ENCODE measurements around the gene CTSZ.
"Not testable (repeated sequence)": the region's sequence is repeated elsewhere in the genome, so short reads cannot be mapped to it uniquely, and the experiment has no call there.

Gene CTSZ

GRCh38 chr20:59013031-59013951 lies 6.2 kb upstream of the CTSZ start:
- DNase-seq: no peak

GRCh38 chr20:59011874-59012157 lies 4.8 kb upstream of the CTSZ start:
- DNase-seq: not testable (repeated sequence)

DNA sequence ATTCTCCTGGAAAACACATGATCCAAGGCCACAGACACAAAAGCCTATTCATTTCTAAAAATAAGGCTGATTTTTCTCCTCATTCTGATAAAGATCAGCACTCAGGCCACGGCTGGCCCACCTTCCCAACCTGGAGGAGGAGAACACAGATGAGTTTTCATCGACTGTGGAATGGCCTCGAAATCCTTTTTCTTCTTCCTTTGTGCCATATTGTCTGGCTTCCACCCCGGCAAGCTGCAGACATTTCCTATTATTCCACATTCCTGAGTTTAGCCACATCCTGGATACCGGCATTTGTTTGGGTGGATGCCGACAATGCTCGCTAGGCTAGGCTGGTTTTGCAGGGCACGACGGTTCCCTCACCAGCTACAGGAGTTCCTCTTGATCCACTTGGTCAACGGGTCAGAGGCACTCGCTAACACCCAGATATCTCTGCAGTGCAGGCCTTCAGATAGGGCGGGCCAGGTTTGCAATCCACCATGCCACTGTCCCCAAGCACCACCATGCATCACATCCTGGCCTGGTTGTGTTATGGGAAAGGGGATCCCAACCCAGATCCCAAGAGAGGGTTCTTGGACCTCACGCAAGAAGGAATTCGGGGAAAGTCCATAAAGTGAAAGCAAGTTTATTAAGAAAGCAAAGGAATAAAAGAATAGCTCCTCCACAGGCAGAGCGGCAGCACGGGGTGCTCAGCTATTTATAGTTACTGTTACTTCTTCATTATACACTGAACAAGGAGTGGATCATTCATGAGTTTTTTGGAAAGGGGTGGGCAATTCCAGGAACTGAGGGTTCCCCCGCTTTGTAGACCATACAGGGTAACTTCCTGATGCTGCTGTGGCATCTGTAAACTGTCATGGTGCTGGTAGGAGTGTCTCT lies 4.2 kb upstream of the CTSZ start:
- no peak for DNase-seq

DNA sequence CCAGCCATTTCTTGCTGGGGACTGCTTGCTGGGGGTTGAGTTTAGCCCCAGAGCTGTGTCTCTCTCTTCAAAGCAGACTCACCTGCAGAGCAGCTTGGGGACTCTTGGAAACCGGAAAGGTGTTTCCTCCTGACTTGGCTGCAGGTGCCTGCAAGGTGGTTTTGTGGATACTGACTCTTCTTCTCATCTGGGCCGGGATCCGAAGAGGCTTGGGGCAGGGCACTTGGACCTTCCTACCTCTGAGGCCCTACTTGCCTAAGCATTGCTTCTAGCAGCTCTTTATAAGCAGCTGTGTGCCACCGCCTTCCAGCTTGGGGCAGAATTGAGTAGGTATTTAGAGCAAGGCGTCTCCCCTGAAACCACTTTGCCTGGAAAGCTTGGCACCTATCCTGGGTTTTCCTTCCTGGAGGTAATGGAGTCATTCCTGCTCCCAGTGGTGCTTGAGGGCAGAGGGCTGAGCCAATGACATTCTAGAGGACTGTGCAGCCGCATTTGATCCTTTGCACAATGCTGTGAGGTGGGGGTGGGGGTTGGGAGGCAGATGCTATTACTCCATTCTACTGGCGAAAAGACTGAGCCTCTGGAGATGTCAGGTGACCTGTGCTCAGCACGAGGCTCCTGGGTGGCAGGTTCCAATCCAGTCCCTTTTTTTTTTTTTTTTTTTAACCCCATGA lies 3.4 kb upstream of the CTSZ start:
- DNase-seq: no peak

DNA sequence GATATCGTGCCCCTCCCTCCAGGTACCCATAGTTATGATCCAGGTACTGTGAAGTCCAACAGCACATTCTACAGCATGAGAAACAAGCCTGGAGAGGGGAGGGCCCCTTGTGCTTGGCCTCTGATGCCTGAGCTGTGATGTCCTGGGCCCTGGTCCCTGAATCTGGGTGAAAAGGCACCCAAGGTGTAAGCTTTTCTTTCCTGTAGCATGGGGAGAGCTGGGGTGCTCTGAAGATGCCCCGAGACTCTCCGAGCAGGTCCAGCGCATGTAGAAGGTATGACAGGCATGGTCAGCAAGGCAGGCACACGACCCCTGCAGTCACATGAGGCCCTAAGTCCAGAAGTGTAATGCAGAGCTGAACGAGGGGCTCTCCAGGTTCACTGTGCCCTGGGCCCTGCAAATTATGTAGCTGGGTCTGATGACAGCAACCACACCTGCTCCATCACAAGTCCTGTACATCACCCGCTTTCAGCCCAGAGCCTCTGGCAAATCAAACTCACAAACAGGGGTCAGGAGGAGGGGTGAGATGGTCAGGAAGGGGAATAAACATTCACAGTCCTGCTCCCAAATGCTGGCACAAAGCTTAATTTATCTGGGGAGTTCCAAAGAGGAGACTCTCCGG lies 1.8 kb upstream of the CTSZ start:
- DNase-seq: no peak

GRCh38 chr20:59007665-59008511 lies 834 bp upstream of the CTSZ start:
- DNase-seq: no peak

- no peak for DNase-seq
Observed at GRCh38 chr20:59006167-59006863, 739 bp downstream of the CTSZ start.

- DNase-seq: no peak
Observed at GRCh38 chr20:59005523-59006166, 1.4 kb downstream of the CTSZ start.

DNA sequence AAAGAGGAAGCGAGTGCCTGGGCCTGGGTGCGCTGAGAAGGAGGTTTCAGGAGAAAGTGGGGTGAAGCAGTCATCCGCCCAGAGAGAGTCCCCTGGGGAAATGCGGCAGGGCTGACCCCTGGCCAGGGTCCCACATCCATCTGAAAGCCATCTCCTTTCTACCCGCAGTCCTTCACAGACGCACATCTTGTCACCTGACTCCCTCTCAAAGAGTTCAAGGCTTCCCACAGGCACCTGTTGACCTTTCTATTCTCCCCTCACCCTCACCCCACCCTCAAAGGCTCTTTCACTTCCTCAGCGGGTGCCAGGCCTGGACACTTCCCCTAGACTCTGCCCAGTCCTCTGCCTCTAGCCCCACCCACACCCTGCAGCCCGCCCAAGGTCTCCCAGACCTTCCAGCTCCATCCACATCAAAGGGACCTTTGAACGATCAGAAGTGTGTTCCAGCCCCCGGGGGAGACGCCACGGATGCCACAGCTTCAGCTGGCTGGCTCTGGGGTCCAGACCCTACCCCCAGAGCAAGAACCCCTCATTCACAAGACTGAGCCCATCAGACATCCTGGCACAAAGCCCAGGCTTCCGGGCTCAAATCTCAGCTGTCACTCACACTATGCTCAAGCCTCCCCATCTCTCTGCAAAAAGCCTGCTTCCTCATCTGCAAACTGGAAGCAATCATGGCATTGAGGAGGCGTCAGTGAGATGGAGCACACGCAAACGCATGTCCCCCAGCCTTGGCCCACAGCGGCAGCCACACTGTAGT lies 2.1 kb downstream of the CTSZ start:
- peak; percentile 59 for DNase-seq

DNA sequence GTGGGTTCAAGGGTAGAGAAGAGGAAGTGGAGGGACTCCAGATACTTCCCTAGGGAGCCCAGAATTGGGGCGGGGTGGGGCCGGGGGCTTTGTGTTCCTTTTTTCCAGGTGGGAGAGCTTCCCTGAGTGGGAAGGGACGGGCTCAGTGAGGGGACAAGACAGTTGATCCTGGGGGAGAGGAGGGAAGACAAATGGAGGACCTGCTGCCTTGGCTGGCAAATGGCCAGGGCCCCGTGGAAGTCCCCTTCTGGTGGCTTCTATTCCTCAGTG lies 2.6 kb downstream of the CTSZ start:
- DNase-seq: peak; percentile 64

GRCh38 chr20:59003836-59004492 lies 3.1 kb downstream of the CTSZ start:
- DNase-seq: no peak

DNA sequence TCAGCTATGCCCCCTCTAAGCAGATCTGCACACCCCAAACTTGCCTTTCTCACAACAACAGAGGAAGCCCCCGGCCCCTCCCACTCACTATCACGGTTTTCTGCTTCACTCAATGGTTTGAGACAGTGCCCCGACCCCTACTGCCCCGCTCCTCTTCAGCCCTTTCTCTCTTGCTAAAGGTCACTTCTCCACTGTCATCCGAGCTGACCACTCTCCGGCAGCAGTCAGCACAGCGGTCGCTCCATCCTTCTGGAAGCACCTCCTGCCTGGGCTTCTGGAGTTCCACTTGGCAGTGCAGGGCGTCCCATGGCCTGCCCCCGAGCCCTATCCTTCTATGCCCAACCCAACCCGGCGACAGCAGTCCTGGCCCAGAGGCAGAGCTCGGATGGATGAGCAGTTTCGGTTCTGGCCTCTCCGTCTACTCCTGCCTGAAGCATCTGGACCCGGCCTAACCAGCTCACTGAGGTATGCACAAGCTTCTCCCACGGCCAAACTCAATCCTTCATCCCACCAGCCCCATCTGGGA lies 4.1 kb downstream of the CTSZ start:
- no peak for DNase-seq

DNA sequence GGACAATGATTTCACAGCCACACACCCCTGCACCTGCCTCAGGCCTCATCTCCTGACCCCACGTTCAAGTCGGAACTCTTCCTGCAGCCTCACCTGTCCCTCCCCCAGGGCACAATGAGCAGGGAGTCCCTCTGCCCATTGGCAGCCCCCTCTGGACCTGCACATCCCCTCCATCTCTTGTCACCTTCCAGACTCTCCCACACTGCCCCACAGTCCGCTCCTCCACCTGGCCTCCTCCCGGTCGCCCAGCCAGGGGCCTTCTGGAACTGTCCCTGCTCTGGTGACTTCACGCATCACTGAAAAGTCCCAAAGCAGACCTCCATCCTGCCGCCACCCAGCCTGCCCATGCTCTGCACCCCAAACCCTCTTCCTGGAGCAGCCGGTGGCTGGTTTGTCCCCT lies 4.7 kb downstream of the CTSZ start:
- no peak for DNase-seq

DNA sequence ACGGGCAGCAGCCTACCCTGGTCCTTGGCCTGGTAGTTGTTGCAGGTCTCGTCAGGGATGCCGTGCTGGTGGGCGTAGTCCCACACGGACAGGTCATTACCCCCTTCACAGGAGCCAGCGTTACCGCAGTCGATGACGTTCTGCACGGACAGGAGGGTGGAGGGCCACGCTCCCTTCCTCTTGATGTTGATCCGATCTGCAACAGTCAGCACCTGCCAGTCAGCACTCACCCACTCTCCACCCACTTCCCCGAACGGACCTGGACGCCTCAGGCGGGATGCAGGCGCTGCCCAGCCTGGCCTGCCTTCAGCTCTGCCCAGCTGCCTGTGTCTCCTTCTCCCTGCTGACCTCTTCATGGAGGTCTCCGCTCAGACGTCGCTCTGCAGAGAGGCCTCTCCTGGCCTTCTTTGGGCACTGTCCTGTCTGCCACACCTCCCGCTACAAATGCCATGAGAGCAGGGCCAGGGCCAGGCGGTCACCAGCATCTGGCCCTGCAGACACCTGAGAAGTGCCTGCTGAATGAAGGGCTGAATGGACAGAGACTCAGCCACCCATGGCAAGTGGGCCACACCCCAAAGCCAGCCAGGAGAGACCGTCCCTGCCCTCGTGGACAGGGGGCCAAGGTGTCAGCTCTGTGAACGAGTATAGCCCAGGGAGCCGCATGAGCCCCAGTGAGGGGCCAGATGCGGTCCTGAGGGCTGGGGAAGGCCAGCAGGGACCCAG lies 5.4 kb downstream of the CTSZ start:
- no peak for DNase-seq

DNA sequence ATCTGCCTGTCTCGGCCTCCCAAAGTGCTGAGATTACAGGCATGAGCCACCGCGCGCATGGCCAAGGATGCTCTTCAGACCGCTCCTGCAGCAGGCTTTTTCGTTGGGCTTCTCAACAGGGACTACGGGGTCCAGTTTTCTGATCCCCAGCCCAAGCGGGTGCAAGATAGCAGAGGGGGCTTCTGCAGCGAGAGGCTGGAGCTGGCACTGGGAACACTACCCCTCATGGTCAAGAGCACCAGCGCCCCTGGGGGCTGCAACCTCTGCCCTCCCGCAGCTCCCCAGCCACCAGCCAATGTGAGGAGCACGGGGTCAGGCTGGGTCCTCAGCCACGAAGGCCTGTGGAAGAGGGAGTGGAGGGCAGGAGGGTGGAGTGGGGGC lies 6.0 kb downstream of the CTSZ start:
- no peak for DNase-seq

- no peak for DNase-seq
Observed at GRCh38 chr20:59000326-59000725, 6.7 kb downstream of the CTSZ start.

DNA sequence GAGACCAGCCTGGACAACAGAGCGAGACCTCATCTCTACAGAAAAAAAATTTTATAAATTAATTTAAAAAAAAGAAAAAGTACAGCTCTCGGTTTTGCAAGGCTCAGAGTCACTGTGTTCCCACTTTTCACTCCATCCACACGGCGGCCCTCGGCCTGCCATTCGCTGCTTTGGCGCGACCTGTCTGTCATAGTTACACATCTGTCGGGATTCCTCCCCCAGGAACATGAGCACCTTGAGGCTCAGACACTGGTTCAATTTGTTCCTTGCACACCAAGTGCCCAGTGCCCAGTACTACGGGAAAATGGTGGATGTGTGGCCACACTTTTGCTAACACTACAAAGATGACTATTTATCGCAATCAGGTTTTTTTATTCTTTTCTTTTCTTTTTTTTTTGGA lies 8.4 kb downstream of the CTSZ start:
- DNase-seq: no peak

GRCh38 chr20:58997141-58997770 lies 9.8 kb downstream of the CTSZ start:
- no peak for DNase-seq

GRCh38 chr20:58996226-58996611 lies 10.8 kb downstream of the CTSZ start:
- DNase-seq: no peak

All from activated CD4-positive, CD25-positive, alpha-beta regulatory T cell treated with anti-CD3 and anti-CD28 coated beads, Interleukin-2, amount 50 U/mL, for 72 hours (primary cell).